Erythroblast (primary cell): Measurements from ENCODE around the gene PLCB4.

Source experiments
- GATA1 ChIP-seq: IDR thresholded peaks from 2 replicates; pipeline ENCODE4 v1.6.1; 2011; ENCODE audit warnings: low read depth, mild to moderate bottlenecking, control low read depth, low read length, moderate library complexity
- POLR2A ChIP-seq: IDR thresholded peaks from 2 replicates; pipeline ENCODE4 v1.6.1; 2011; ENCODE audit warnings: mild to moderate bottlenecking, low read length

DNA sequence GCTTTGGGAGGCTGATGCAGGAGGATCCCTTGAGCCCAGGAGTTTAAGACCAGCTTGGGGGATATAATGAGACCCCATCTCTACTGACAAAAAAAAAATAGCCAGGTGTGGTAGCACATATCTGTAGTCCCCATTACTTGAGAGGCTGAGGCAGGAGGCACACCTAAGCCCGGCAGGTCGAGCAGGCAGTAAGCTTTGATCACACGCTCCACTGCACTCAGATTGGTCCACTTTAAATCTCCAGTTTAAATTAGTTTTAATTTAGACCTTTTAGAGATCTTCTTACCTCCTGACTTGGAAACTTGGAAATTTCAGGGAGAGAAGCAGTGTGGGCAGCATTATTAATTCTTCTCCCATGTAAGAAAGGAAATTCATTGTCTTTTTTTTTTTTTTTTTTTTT, 16.8 kb upstream of the PLCB4 start:
- TF ChIP-seq POLR2A, result no peak
- no peak for TF ChIP-seq GATA1
